HG02588 (cell line): ENCODE measurements around the gene MCUB.

Experiments
- ATAC-seq: cut with Tn5 transposase; IDR thresholded peaks from one replicate; pipeline ENCODE4 v1.9.1; 2021; ENCODE audit warnings: mild to moderate bottlenecking, moderate library complexity; ENCODE audit not compliant: unreplicated experiment

The MCUB gene

GRCh38 chr4:109622626-109623025 lies 62.6 kb downstream of the MCUB start:
- no peak for ATAC-seq

- ATAC-seq = no peak
These were observed 64.5 kb downstream of the MCUB start for GRCh38 chr4:109624536-109624935.

- no peak for ATAC-seq
These were observed 67.3 kb downstream of the MCUB start for GRCh38 chr4:109627361-109627760.

- ATAC-seq = no peak
These were observed 69.7 kb downstream of the MCUB start for GRCh38 chr4:109629775-109630174.

GRCh38 chr4:109631532-109632108 lies 71.6 kb downstream of the MCUB start:
- ATAC-seq = no peak

GRCh38 chr4:109640644-109641043 lies 80.6 kb downstream of the MCUB start:
- no peak for ATAC-seq

- ATAC-seq = no peak
These were observed 86.0 kb downstream of the MCUB start for GRCh38 chr4:109645874-109646710.

GRCh38 chr4:109648266-109648996 lies 88.4 kb downstream of the MCUB start:
- peak; percentile 58 for ATAC-seq

GRCh38 chr4:109648997-109649575 lies 89.0 kb downstream of the MCUB start:
- no peak for ATAC-seq

- ATAC-seq = peak; percentile 77
These were observed 89.8 kb downstream of the MCUB start for GRCh38 chr4:109649872-109650271.

- ATAC-seq = no peak
These were observed 95.3 kb downstream of the MCUB start for GRCh38 chr4:109655396-109655795.

GRCh38 chr4:109657854-109658418 lies 97.9 kb downstream of the MCUB start:
- no peak for ATAC-seq

- no peak for ATAC-seq
These were observed 98.9 kb downstream of the MCUB start for GRCh38 chr4:109658871-109659410.

- ATAC-seq = no peak
These were observed 102.1 kb downstream of the MCUB start for GRCh38 chr4:109662116-109662515.

- ATAC-seq = no peak
These were observed 102.7 kb downstream of the MCUB start for GRCh38 chr4:109662771-109663170.

GRCh38 chr4:109665783-109666485 lies 105.9 kb downstream of the MCUB start:
- ATAC-seq = no peak

GRCh38 chr4:109671350-109671749 lies 111.3 kb downstream of the MCUB start:
- ATAC-seq = no peak

GRCh38 chr4:109672169-109672930 lies 112.3 kb downstream of the MCUB start:
- no peak for ATAC-seq

- ATAC-seq = no peak
These were observed 113.3 kb downstream of the MCUB start for GRCh38 chr4:109673303-109673702.
